Non-pigmented ciliary epithelial cell (primary cell): ENCODE measurements around the gene FHIT.

Experiments
- DNase-seq: peaks from one replicate; pipeline ENCODE4 v3.0.0-alpha.2; 2010; ENCODE audit warnings: low read depth

FHIT gene

DNA sequence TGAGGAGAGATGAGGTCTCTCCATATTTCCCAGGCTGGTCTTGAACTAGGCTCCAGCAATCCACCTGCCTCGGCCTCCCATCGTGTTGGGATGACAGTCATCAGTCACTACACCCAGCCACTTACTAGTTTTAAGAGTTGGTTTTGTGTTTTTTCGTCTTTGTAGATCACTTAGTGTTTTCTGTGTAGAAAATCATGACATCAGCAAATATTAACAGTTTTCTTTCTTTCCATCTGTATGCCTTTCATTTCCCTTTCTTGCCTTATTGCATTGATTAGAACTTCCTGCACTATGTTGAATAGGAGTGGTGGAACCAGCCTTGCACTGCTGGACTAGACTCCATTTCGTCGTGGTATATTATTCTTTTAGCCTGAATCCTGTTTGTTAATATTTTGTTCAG lies 415.5 kb downstream of the FHIT start:
- no peak for DNase-seq

DNA sequence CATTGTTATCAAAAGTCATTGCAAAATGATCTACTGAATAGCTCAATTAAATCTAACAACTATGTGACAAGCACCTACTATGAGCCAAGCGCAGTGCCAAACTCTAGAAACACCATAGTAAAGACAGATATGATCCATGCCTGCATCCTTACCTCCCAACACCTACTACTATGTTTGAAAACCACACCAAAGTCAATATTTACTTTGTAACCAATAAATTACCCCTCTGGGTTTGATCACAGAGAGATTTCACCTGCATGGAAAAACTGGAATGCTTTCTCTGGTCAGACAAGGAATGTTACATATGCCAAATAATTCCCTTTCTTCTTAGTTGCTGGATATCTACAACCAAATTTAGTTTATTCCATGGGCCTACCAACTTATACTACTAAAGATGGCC lies 422.2 kb downstream of the FHIT start:
- DNase-seq, result no peak

DNA sequence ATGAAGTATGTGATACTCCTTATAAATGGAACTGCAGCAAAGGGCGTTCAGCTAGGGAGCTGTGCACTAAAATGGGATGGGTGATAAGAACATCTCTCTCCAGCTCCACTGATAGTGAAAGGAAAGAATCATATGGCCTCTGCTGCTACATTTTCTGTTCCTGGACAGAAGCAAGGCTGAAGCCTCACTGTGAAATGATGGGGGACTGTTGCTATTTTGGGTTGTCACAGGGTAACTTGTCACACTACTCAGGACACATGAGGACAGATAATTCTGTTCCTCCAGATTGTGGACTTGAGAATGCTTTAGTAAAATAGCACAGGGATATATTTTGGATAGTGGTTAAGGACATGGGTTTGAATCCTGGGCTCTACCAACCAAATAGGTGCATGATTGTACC lies 423.6 kb downstream of the FHIT start:
- no peak for DNase-seq

DNA sequence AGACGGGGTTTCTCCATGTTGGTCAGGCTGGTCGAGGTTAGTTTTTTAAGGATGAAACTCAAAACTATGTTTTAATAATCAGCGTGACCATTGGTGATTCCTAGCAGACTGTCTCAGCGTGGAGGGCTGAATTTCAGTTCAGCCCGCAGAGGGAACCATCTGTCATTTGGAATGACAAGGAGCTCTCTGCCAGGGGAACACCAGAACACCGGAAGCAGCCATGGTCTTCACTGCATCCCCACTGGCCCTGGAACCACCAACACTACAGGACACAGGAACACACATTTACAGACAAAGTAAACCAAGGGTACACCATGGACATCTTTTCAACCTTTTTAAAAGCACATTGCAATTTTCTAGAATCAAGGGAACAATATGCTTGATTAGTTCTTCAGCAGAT lies 424.7 kb downstream of the FHIT start:
- DNase-seq, result no peak

DNA sequence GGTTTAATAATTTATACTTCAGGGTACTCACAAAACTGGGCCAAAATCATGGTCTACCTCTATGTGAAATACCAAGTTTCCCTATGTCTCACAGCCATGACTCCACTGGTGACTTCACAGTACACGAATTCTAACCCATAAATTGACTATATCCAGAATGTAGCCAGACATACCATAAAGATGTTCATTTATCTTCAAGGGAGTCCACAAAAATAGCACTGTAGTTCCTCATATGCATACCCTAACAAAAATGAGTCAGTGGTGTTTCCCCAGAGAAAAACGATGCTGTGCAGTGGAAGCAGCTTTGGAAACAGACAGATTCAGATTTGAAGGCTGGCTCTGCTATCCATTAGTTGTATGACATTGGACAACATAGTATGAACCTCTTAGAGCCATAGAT lies 438.8 kb downstream of the FHIT start:
- no peak for DNase-seq

DNA sequence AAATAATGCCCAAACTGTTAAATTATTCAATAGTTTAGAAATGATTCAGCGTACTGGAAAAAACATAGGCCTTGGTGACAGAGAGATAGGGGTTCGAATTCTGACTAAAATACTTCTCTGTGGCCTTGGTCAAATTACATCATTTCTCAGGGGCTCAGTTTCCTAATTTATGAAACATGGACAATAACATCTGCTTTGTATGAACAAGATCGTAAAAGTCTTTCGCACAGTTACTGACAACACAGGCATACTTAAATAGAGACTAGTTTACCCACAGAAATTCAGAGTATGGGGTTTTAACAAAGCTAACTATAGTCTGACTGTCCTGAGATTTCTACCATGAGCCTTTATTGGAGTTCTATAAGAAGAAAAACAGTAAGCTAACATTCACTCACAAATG lies 440.4 kb downstream of the FHIT start:
- DNase-seq, result no peak

DNA sequence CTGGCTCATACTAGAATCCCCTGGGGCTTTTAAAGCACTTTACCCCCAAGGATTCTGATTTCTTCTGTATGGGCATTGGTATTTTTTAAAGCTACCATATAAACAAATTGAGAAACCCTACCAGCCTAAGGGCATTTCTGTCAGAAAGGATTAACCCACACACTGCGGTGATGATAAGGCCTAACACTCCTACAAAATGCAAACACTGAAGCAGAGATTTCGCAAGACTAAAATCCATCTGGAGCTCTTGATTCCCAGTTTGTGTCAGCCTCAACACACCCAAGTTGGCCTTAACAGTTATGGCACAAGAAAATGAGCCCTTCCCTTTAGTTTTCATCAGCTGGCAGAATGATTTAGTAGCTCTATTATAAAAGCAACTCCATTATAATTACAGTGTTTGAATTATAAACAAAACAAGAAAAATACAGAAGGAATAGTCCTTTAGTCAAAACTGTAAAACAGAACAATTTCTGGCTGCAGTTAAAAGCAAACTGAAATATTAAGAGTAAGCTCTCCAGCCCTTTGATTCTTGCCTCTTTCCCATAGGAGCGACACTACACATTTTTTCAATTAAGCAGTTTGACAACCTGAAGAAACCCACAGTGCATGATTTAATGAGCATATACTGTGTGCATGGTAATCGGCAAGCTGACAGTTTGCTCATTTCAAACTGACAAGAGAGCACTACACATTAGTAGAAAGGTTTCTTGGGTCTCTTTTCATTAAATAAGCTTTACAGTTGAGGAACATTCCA lies 441.2 kb downstream of the FHIT start:
- DNase-seq, result no peak

DNA sequence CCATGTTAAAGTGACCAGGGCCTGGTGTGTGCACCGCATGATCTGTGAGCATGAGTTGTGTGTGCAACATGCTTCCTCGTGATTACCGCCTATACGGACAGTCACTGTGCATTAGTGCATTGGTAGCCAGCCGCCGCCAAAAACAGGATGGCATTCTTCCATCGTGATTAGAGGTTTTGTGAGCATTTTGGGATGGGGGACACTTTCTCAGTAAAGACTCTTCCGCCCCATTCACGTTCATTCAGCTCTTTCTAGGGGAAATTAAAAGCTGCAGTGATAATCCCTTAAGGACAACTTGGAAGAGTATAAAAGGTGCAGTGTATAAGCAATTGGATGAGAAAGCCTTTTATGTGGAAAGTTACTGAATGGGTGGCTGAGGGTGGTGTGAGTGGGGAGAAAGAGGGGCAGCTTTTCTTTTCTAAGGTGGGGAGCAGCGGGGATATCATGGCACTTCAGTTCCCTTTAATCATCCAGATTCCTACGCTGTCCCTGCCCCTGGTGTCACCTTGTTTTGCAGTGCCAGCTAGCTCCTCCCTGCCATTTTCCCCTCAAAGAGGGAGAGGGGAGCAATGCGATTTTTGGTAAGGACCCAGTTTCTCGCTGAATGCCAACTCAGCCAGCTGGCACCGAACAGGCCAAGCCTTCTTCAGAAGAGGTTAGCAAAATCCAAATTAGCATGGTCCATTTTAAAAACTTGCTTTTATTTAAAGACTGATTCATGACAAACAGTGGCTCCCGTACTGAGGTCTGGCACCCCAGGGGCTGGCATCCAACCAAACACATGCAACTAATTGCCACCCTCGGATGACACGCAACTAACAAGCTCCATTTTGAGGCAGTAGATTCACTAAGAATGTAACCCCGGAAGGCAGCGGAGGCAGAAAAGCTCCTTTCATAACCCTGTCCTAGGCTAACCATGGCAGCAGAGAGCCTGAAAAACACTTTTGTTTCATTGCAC lies 447.8 kb downstream of the FHIT start:
- DNase-seq, result no peak

DNA sequence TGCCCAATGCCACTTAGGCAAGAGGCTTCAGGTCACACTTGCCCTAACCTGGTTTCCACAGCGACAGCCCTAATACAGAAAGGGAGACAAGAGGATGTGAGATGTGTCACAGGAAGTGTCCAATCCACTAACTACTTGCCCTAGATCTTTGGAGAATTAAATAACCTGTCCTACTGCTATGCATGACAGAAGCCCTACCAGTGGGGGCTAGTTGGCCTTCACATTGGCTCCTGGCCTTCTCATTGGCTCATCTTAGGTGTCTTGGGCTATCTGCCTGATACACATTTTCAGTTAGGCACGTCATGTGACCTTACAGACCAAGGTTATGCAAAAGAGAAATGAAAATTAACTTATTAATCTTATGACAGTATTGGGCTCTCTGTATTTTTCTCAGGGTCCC lies 449.9 kb downstream of the FHIT start:
- no peak for DNase-seq

DNA sequence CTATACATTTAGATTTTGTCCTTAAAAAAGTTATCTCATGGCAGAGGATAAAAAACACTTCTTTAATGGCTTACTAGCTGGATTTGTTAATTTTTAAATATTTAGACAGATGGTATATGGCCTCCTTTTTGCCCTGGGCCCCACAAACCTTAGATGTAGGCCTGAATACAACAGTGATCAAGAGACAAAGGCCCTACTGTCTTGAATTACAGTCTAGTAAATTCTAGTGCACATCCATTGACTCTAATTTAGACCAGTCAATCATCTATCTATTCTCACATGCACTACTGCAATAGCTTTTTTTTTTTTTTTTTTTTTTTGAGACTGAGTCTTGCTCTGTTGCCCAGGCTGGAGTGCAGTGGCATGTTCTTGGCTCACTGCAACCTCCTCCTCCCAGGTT lies 452.8 kb downstream of the FHIT start:
- DNase-seq, result no peak

DNA sequence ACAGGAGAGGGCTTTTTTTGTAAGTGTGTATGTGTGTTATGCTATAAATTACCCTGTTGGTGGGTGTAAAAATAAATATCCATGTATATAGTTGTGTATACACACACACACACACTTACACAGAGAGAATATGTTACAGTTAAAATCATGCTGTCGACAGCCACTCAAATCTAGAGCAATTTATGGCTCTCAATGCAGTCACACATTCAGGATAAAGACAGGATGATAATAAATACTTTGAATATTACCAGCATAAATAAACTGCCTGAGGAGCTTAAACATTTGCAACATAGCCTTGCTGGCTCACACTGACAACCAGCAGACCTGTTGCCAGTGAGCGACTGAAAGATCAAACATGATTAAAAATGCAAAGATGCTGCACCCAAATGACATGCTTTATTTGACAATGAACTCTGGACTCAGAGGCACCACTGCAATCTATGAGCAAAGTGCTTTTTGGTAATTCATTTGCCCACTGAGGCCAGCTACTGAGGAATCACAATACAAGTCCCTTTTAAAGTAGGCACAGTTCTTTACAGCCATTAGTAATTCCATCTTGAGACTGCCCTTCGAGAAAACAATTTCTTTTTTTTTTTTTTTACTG lies 458.9 kb downstream of the FHIT start:
- no peak for DNase-seq

DNA sequence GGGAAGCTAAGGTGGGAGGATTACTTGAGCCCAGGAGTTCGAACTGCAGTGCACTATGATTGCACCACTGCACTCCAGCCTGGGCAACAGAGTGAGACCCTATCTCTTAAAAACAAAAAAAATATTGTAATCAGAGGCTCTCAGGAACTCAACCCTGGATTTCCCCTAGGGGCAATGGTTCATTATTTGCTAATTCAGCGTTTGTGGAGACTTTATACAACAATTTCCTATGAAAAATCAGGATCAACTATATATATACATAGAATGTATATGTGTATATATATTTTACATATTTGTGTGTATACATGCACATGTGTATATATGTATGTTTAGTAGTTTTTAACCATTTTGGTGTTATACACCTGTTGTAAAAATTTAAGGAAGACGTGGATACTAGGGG lies 463.1 kb downstream of the FHIT start:
- DNase-seq, result no peak

DNA sequence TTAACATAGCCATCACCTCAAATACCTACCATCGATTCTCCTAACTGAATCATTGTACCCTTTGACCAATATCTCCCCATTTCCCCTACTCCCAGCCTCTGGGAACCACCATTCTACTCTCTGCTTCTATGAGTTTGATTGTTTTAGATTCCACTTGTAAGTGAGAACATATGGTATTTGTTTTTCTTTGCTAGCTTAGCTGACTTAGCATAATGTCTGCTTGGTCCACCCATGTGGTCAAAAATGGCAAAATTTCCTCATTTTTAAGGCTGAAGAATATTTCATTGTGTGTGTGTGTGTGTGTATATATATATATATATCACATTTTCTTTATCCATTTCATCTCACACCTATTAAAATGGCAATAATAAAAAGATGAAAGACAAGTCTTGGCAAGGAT lies 469.3 kb downstream of the FHIT start:
- DNase-seq, result no peak

DNA sequence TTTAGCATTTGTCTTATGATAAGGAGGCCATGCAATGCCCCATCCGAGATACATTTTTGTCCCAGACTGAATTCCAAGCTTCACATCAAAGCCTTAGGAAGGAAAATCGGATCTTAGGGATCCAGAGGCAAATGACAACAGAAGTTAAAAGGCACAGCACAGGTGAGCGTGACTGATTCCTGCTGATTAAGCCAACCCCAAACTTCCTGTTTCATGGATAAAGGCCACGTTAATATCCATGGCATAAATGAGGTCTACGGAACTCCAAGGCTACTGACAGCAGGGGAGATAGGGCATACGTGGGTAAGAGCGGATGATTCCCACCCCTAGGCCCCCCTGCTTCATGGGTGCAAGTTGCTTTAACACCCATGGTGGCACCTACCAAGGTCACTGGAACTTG lies 471.6 kb downstream of the FHIT start:
- DNase-seq, result no peak

DNA sequence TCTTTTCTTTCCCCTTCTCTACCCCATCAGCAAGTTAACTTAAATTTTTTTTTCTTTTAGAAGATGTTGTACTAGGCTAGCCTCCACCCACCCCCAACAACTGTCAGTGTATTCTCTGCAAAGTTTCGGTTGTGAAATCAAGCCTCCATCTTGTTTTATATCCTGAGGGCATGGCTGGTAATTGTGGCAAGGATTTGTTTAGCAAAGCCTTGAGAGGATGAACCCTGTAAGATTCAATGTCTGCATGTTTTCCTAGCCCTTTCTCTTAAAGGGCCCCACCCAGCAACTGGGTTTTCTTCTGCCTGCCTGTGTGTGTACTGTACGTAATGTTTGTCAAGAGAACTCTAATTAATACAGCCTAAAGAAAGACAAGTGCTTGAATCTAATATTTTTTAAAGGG lies 475.3 kb downstream of the FHIT start:
- no peak for DNase-seq

DNA sequence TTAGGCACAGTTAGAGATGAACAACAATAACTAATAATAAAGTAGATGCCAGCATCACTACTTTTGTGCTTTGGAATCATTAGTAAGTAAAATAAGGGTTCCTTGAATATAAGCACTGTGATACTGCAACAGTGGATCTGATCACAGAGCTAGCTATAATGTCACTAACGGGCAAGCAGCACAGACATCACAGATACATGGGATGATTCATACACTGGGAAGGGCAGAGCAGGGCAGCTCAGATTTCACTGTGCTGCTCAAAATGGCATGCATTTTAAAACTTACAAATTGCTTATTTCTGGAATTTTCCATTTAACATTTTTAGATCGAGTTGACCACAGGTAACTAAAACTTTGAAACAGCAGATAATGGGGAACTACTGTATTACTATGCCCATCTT lies 476.6 kb downstream of the FHIT start:
- DNase-seq, result no peak

DNA sequence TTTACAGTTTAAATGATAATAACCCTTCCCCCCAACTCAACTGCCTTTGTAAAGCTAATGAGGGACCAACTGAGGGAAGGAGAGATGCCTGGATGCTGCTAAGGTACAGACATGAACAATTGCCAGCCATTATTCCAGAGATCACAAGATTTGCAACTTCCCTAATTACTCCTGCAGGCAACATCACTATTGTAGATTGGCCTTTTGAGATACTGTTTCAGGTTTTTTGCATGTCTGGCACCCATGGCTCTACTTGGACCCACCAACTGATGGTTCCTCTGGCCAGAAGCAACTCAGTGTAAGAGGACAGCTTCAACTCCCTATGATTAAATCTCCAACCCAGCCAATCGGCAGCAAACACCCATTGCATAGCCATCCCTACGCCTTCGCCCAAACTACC lies 478.7 kb downstream of the FHIT start:
- DNase-seq, result no peak

DNA sequence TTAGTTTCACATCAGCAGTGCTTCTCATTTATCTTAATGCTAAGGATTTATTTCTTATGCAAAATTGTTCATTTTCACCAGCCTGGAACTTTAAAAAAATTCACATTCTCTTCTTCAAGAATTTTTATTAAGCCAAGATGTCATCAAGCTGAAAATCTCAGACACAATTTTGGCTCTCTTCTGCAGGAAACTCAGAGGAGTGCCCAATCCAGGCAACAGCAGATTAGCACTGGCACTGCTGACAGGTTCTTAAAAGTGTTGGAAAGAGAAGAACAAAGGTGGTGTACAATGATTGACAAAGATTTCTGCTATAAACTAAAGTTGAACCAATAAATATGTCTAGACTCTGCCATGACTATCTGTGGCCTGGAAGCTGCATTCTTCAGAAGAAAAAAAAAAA lies 479.5 kb downstream of the FHIT start:
- DNase-seq, result no peak

DNA sequence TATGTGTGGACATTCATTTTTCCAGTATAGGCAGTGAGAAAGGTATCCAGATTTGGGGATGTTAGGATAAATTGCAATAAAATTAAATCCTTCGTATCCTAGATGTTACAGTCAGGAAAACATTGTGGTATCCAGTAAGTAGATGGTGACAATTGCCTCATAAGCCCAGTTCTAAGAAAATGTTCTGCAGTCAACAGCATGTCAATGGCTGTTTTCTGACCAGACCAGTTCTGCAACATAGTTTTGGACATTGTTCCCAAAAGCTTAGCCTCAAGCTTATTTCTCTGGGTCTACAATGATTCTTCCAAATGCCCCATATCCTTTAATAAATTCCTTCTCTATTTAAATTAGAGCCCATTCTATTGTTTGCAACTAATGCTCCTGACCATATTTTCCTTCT lies 480.7 kb downstream of the FHIT start:
- DNase-seq, result no peak

DNA sequence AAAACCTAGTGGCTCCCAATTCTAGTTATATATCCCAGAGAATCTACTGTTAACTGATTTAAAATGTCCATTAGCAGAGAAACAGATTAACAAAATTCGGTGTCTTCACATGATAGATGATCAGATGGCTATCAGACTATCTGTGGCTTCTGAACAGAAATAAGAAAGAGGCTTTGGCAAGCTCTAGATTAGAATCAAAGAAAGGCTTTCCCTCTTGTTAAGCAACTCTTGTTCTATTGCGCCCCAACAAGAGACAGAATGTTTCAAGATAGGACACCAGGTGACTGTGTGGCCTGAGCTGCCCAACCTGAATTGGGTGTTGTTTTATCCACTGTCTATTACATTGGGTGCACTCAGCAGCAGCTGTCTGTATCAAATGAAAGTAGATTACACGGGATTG lies 483.7 kb downstream of the FHIT start:
- no peak for DNase-seq

DNA sequence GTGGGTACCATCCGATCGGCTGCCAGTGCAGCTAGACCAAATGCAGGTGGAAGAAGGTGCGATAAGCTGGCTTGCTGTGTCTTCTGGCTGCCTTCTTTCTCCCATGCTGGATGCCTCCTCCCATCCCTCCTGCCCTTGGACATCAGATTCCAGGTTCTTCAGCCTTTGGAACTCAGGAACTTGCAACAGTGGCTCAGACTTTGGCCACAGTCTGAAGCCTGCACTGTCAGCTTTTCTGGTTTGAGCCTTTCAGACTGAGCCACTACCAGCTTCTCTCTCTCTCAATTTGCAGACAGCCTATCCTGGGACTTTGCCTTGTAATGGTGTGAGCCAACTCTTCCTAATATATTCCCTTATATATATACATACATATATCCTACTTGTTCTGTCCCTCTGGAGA lies 485.5 kb downstream of the FHIT start:
- no peak for DNase-seq

DNA sequence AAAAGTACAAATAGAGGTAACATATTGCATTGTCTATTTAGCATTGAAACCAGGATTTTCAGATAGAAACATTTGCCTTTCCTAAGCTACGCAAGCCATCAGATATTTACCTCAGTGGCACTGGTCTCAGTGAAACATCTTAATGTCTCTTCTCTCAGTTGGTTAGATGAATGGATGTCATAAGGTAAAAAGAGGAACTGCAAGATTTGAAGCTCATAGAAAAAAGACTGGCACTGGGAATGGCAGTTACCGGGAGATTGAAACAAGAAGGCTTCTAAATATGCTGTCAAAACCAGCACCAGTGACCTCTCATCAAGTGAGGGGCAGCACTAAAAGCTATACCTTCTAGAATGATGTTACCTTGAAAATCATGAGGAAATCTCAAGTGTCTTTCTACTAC lies 486.4 kb downstream of the FHIT start:
- DNase-seq, result no peak

DNA sequence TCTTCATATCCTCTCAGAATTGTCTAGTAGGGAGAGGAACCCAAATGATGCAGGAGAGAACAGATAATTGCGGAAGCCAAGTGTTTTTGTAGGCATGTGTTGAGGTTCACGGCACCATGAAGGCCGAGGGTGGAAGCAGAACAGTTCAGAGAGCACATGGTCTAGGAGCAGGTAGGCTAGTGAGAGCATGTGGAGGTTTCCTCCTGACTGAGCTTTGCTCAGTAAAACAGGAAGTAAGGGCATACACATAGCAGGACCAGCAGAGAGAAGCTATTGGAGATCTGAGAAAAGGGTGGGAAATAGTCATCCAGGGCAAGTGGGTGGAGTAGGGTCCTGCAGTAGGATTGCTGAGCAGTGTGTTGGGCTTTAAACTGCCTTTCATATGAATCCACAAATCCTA lies 491.1 kb downstream of the FHIT start:
- DNase-seq, result no peak
